Measurements from ENCODE around the gene SMIM3.

- TF ChIP-seq POLR2A (IDR thresholded peaks at IDR 0.05) (no peak), CTCF (IDR thresholded peaks at IDR 0.05) (no peak)
Observed at GRCh38 chr5:150779397-150780186, 1.0 kb downstream of the SMIM3 start.
